ENCODE results near the gene CTF1. TPM values are rescaled to one million over a fixed set of nuclear protein-coding genes. Genes with fewer than 3 reads are reported as not detected.

CTF1 gene, protein sequence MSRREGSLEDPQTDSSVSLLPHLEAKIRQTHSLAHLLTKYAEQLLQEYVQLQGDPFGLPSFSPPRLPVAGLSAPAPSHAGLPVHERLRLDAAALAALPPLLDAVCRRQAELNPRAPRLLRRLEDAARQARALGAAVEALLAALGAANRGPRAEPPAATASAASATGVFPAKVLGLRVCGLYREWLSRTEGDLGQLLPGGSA
- total RNA-seq (under 1 TPM in 3 of 5 donors, not detected in 2; 0.38 to 0.47 (median 0.39) TPM), total RNA-seq (0 to 0.42 (median 0.08) reads per million in 29 experiments)
- total RNA-seq (2013) = not detected

DNA sequence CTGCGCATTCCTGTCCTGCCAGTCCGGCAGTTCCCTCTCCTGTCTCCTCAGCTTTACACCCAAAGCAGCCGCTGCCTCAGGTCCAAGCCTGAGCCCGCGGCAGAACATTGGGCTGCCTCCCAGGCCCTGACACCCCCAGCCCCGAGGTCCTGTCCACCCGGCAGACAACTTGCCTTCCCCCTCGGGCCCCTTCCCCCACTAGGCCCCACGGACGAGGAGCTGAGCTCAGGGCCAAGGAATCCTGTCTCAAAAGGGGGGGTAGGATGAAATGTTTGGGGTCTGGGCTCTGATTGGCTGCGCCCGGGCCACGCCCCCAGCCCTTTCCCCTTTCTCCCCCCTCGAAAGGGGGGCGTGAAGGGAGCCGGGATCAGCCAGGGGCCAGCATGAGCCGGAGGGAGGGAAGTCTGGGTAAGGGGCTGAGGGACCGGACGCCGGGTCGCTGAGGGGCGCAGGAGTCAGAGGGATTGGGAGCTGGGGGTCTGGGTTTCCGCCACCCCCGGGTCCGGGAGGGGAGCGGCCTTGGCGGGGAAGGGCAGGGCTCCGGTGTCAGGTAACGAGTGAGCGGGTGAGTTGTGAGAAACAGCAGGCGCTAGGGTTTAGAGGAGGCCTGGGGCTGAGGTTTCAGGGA, at the start of gene CTF1:
TSS of gene CTF1 (plus strand) at position 354 of the 628 bp plus-strand sequence. CDS start at position 384, 30 bp downstream.
- Mint-ChIP-seq H3K9me3 (no peaks in the 10 kb centered on the region), H3K36me3 (peaks cover 2% of the 10 kb centered on the region), H3K27ac (peak within 1 kb of the TSS; percentile 80 to 86), H3K4me1 (peaks cover 43 to 49% (median 46%) of the 10 kb centered on the region in 3 donors), H3K4me3 (peak within 1 kb of the TSS; percentile 56 to 75 (median 64)), H3K27me3 (no peaks in the 10 kb centered on the region)
- Histone ChIP-seq H3K9me3 (no peaks in the 10 kb centered on the region), H3K4me1 (ENCODE audit: control insufficient read depth in 1 of 2, extremely low read depth in 1 of 2, insufficient read depth in 2 of 2, low read length in 2 of 2) (peaks cover 16 to 52% of the 10 kb centered on the region in 2 experiments), H3K4me3 (ENCODE audit: control insufficient read depth in 1 of 2, extremely low read depth in 1 of 2, low read length in 1 of 2) (peak within 1 kb of the TSS in 1 of 2 donors; percentile 14), H3K36me3 (ENCODE audit: control insufficient read depth in 2 of 2, extremely low read depth in 1 of 2, insufficient read depth in 1 of 2, low read length in 1 of 2) (peaks cover 0 to 9% of the 10 kb centered on the region in 2 donors), H3K27ac (ENCODE audit: low read length) (peak within 1 kb of the TSS; percentile 57), H3K27me3 (replicated peaks in 1 of 2; ENCODE audit: control insufficient read depth in 2 of 2, extremely low read depth in 1 of 2, insufficient read depth in 2 of 2, low read length in 1 of 2) (no peaks in the 10 kb centered on the region)
- CTCF ChIA-PET = no interaction called here
- ATAC-seq (replicated peaks in 1 of 4) (no peak), DNase-seq (no peak)
- POLR2A ChIA-PET = no interaction called here
- 82% methylated on average over 11 of the region's 31 CpGs for WGBS (ENCODE audit: insufficient coverage)

DNA sequence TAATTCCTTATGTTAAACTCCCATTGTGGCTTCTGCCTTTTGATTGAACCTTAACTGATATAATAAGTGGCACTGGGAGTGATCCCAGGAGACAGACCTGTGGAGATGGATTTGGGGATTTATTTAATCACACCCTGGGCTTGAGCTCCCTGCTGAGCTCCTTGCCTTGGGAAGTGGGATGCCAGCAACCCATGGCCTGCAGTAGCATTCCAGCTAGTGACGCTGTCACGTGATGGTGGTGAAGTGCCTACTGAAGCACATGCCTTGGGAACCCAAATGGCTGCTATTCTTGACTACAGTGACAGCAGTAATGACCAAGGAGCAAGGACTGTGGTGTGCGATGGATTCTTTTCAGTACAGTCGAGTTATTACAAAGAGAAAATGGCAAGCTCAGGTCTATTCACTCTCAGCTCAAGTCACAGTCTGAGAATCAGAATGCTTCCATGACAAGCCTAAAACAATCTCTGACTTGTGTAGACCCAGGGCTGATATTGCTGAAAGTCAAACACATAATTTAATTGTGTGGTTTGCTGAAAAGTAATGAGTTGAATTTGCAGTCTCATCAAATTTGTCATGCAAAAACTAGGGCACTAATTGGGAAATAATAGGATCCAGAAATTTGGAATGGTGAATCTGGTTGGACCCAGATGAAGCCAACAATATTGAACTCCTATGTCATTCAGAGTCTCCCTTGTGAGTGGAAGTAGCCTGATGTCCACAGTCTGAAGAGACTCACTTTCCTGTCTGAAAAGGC, 49.6 kb upstream of the CTF1 start:
- no peaks in the 10 kb centered on the region for H3K36me3 ChIP-seq (ENCODE audit: control insufficient read depth in 2 of 2, extremely low read depth in 1 of 2, insufficient read depth in 1 of 2, low read length in 1 of 2)
- H3K27me3 ChIP-seq (replicated peaks in 1 of 2; ENCODE audit: control insufficient read depth in 2 of 2, extremely low read depth in 1 of 2, insufficient read depth in 2 of 2, low read length in 1 of 2) = no peaks in the 10 kb centered on the region
- Mint-ChIP-seq H3K9me3 (no peaks in the 10 kb centered on the region), H3K36me3 (no peaks in the 10 kb centered on the region), H3K27ac (no peak overlapping the region), H3K4me1 (peaks cover 7 to 10% (median 9%) of the 10 kb centered on the region in 3 donors), H3K27me3 (no peaks in the 10 kb centered on the region), H3K4me3 (no peak overlapping the region)
- H3K9me3 ChIP-seq = no peaks in the 10 kb centered on the region
- H3K4me3 ChIP-seq (ENCODE audit: control insufficient read depth in 1 of 2, extremely low read depth in 1 of 2, low read length in 1 of 2) = no peak overlapping the region
- DNase-seq (no peak), ATAC-seq (replicated peaks in 1 of 4) (no peak)
- H3K27ac ChIP-seq (ENCODE audit: low read length) = no peak overlapping the region
- POLR2A ChIA-PET = no interaction called here
- peaks cover 2 to 9% of the 10 kb centered on the region in 2 experiments for H3K4me1 ChIP-seq (ENCODE audit: control insufficient read depth in 1 of 2, extremely low read depth in 1 of 2, insufficient read depth in 2 of 2, low read length in 2 of 2)
- 97% methylated on average over 3 of the region's 4 CpGs for WGBS (ENCODE audit: insufficient coverage)
- CTCF ChIA-PET = interaction anchor here in 1 of 2 donors (1.0 to 1.2 kb wide), 2 partner anchors 61 to 75 kb away, joined by 3 read pairs; no protein-coding TSS in a partner anchor

DNA sequence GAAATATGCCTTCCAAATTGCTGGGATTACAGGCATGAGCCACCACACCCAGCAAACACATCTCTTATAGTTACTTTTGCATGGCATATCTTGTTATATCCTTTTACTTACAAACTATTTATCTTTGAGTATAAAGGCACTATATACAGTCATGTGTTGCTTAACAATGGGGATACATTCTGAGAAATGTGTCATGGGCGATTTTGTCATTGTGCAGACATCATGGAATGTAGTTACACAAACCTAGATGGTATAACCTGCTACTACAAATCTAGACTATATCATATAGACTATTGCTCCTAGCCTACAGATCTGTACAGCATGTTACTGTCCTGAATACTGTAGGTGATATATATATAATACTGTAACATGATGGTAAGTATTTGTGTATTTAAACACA, 46.2 kb upstream of the CTF1 start:
- no CpG with 5 or more reads among the region's 1 CpG for WGBS (ENCODE audit: insufficient coverage)
- H3K27ac Mint-ChIP-seq = no peak overlapping the region
- no peaks in the 10 kb centered on the region for H3K9me3 ChIP-seq
- H3K27me3 ChIP-seq (replicated peaks in 1 of 2; ENCODE audit: control insufficient read depth in 2 of 2, extremely low read depth in 1 of 2, insufficient read depth in 2 of 2, low read length in 1 of 2) = no peaks in the 10 kb centered on the region
- DNase-seq (no peak), ATAC-seq (replicated peaks in 1 of 4) (no peak)
- no peak overlapping the region for H3K27ac ChIP-seq (ENCODE audit: low read length)
- no peaks in the 10 kb centered on the region for H3K9me3 Mint-ChIP-seq
- H3K4me1 Mint-ChIP-seq = peaks cover 1 to 2% (median 2%) of the 10 kb centered on the region in 3 donors
- peaks cover 8% of the 10 kb centered on the region for H3K36me3 Mint-ChIP-seq
- peaks cover 0 to 3% of the 10 kb centered on the region in 2 donors for H3K36me3 ChIP-seq (ENCODE audit: control insufficient read depth in 2 of 2, extremely low read depth in 1 of 2, insufficient read depth in 1 of 2, low read length in 1 of 2)
- ChIA-PET CTCF (no interaction called here), POLR2A (no interaction called here)
- no peaks in the 10 kb centered on the region for H3K27me3 Mint-ChIP-seq
- H3K4me3 ChIP-seq (ENCODE audit: control insufficient read depth in 1 of 2, extremely low read depth in 1 of 2, low read length in 1 of 2) = no peak overlapping the region
- no peak overlapping the region for H3K4me3 Mint-ChIP-seq
- H3K4me1 ChIP-seq (ENCODE audit: control insufficient read depth in 1 of 2, extremely low read depth in 1 of 2, insufficient read depth in 2 of 2, low read length in 2 of 2) = peaks cover 0 to under 1% of the 10 kb centered on the region in 2 experiments

DNA sequence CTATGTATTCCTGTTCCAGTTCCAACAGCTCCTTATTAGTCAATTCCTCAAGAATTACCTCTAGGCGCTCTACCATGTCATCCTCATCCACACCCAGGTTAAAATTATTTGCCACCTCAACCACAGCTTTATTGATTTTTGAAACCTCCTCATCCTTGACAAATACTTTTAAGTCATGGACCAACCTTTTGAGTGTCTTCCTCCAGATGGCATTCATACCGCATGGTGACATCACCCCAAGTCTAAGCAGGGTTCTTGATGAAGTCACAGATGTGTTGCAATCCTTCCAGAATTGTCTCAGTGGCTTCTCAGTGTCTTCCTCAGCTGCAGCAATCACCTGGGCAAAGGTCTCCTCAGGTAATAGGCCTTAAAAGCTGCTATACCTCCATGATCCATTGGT, 42.7 kb upstream of the CTF1 start:
- no peaks in the 10 kb centered on the region for H3K4me1 ChIP-seq (ENCODE audit: control insufficient read depth in 1 of 2, extremely low read depth in 1 of 2, insufficient read depth in 2 of 2, low read length in 2 of 2)
- Mint-ChIP-seq H3K9me3 (no peaks in the 10 kb centered on the region), H3K4me3 (no peak overlapping the region), H3K4me1 (no peaks in the 10 kb centered on the region), H3K36me3 (peaks cover 12% of the 10 kb centered on the region), H3K27ac (no peak overlapping the region), H3K27me3 (no peaks in the 10 kb centered on the region)
- H3K27me3 ChIP-seq (replicated peaks in 1 of 2; ENCODE audit: control insufficient read depth in 2 of 2, extremely low read depth in 1 of 2, insufficient read depth in 2 of 2, low read length in 1 of 2) = no peaks in the 10 kb centered on the region
- H3K9me3 ChIP-seq = no peaks in the 10 kb centered on the region
- H3K4me3 ChIP-seq (ENCODE audit: control insufficient read depth in 1 of 2, extremely low read depth in 1 of 2, low read length in 1 of 2) = no peak overlapping the region
- ChIA-PET CTCF (interaction anchor here in 1 of 2 donors (0.6 to 1.0 kb wide), 2 partner anchors 10 to 50 kb away, joined by 4 to 5 read pairs; no protein-coding TSS in a partner anchor), POLR2A (interaction anchor here in 1 of 2 donors (0.6 kb wide), 1 partner anchor 15 kb away, joined by 4 read pairs; no protein-coding TSS in a partner anchor)
- WGBS (ENCODE audit: insufficient coverage) = 93% methylated on average over 2 of the region's 2 CpGs
- DNase-seq (no peak), ATAC-seq (replicated peaks in 1 of 4) (no peak)
- peaks cover 0 to 3% of the 10 kb centered on the region in 2 donors for H3K36me3 ChIP-seq (ENCODE audit: control insufficient read depth in 2 of 2, extremely low read depth in 1 of 2, insufficient read depth in 1 of 2, low read length in 1 of 2)
- H3K27ac ChIP-seq (ENCODE audit: low read length) = no peak overlapping the region

DNA sequence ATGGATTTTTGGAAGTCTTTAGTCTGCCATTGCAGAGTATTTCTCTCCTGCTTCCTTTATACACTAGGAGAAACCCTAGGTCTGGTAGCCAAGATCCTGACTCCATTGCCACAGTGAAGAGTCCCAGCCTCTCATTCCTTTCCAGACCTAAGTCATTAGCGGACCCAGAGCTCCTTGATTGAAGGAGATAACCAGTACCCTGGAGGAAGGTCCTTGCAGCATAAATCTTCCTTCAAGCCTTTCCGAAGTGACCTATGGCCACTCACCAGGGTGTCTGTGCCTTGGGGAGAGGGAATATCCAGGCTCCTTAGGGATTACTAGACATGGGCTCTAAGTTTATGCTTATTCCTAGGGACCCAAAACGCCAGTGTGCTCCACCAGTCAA, 38.3 kb upstream of the CTF1 start:
- H3K9me3 Mint-ChIP-seq = no peaks in the 10 kb centered on the region
- Histone ChIP-seq H3K9me3 (no peaks in the 10 kb centered on the region), H3K27me3 (replicated peaks in 1 of 2; ENCODE audit: control insufficient read depth in 2 of 2, extremely low read depth in 1 of 2, insufficient read depth in 2 of 2, low read length in 1 of 2) (no peaks in the 10 kb centered on the region), H3K4me3 (ENCODE audit: control insufficient read depth in 1 of 2, extremely low read depth in 1 of 2, low read length in 1 of 2) (no peak overlapping the region), H3K4me1 (ENCODE audit: control insufficient read depth in 1 of 2, extremely low read depth in 1 of 2, insufficient read depth in 2 of 2, low read length in 2 of 2) (no peaks in the 10 kb centered on the region), H3K27ac (ENCODE audit: low read length) (no peak overlapping the region), H3K36me3 (ENCODE audit: control insufficient read depth in 2 of 2, extremely low read depth in 1 of 2, insufficient read depth in 1 of 2, low read length in 1 of 2) (peaks cover 0 to 3% of the 10 kb centered on the region in 2 donors)
- POLR2A ChIA-PET = no interaction called here
- H3K4me3 Mint-ChIP-seq = no peak overlapping the region
- ATAC-seq (replicated peaks in 1 of 4) (no peak), DNase-seq (no peak)
- H3K27me3 Mint-ChIP-seq = no peaks in the 10 kb centered on the region
- WGBS (ENCODE audit: insufficient coverage) = 83% methylated on average over 1 of the region's 3 CpGs
- H3K36me3 Mint-ChIP-seq = peaks cover 12% of the 10 kb centered on the region
- H3K27ac Mint-ChIP-seq = no peak overlapping the region
- CTCF ChIA-PET = no interaction called here
- no peaks in the 10 kb centered on the region for H3K4me1 Mint-ChIP-seq

DNA sequence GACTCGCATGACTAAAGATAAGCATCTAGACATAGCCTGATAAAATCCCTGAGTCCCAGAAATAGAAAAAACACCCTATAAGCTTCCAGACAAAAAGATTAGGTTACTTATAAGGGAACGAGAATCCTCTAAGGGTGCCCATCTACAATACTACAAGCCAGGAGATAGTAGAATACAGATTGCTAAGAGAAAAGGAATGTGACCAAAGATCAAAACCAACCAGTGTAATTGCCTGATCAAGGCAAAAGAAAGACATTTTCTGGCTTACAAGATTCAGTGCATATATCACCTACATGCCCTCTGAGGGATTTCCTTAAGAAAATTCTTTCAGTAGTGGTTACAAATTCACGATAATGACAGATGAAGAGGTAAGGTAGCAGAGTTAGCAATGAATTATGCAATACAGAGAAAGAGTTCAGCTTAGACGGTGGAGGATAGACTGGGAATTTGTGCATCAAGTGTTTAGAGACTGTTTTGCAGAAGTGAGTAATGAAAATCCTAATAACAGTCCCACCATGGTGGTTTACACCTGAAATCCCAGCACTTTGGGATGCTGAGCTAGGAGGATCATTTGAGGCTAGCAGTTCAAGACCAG, 37.5 kb upstream of the CTF1 start:
- Mint-ChIP-seq H3K4me1 (no peaks in the 10 kb centered on the region), H3K4me3 (no peak overlapping the region), H3K27ac (no peak overlapping the region), H3K27me3 (no peaks in the 10 kb centered on the region), H3K9me3 (no peaks in the 10 kb centered on the region), H3K36me3 (peaks cover 4% of the 10 kb centered on the region)
- no peak overlapping the region for H3K4me3 ChIP-seq (ENCODE audit: control insufficient read depth in 1 of 2, extremely low read depth in 1 of 2, low read length in 1 of 2)
- CTCF ChIA-PET = no interaction called here
- H3K9me3 ChIP-seq = no peaks in the 10 kb centered on the region
- POLR2A ChIA-PET = no interaction called here
- peaks cover 0 to 3% of the 10 kb centered on the region in 2 donors for H3K36me3 ChIP-seq (ENCODE audit: control insufficient read depth in 2 of 2, extremely low read depth in 1 of 2, insufficient read depth in 1 of 2, low read length in 1 of 2)
- ATAC-seq (replicated peaks in 1 of 4) (no peak), DNase-seq (no peak)
- no CpG with 5 or more reads among the region's 4 CpGs for WGBS (ENCODE audit: insufficient coverage)
- H3K27me3 ChIP-seq (replicated peaks in 1 of 2; ENCODE audit: control insufficient read depth in 2 of 2, extremely low read depth in 1 of 2, insufficient read depth in 2 of 2, low read length in 1 of 2) = no peaks in the 10 kb centered on the region
- no peaks in the 10 kb centered on the region for H3K4me1 ChIP-seq (ENCODE audit: control insufficient read depth in 1 of 2, extremely low read depth in 1 of 2, insufficient read depth in 2 of 2, low read length in 2 of 2)
- no peak overlapping the region for H3K27ac ChIP-seq (ENCODE audit: low read length)

Data from T-cell (primary cell).